Measurements from ENCODE around the gene UBE2D2. TPM values are rescaled to one million over a fixed set of nuclear protein-coding genes. Genes with fewer than 3 reads are reported as not detected.
"Not testable (repeated sequence)": the region's sequence is repeated elsewhere in the genome, so short reads cannot be mapped to it uniquely, and the experiment has no call there.

Gene UBE2D2
- total and polyA plus RNA-seq, 5 experiments from 2014 or later, result 223 to 403 (median 356) TPM

DNA sequence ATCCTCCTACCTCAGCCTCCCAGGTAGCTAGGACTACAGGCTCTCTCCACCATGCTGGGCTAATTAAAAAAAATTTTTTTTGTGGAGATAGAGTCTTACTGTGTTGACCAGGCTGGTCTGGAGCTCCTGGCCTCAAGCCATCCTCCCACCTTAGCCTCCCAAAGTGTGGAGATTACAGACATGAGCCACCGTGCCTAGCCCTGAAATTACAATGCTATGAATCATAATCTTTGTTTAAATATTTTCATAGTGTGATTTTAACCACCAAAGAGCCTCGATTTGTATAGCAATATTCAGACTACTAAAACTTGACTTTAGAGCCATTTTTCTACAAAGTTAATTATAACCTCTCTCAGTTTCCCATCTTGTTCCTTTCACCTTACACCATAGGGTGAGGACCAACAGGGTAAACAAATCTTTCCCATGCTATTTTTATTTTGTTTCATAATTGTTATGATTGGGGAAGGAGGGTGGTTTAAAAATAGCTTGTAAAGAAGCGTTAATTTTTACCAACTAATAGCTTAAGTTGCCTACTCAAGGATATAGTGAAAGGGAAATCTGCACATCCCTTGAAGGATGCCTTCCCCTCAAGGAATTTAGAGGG, 32.7 kb downstream of the UBE2D2 start:
- H3K27ac Mint-ChIP-seq, result peak overlapping the region in 7 of 10 donors; percentile 1 to 65 (median 33)
- H3K4me3 Mint-ChIP-seq, result no peak overlapping the region
- POLR2A ChIA-PET, result interaction anchor here (1.4 kb wide), 1 partner anchor 15 kb away, joined by 4 read pairs; no protein-coding TSS in a partner anchor
- no peaks in the 10 kb centered on the region for H3K9me3 Mint-ChIP-seq
- no peaks in the 10 kb centered on the region for H3K27me3 Mint-ChIP-seq
- ATAC-seq (no peak), DNase-seq (no peak)
- peaks cover 0 to 41% (median 2%) of the 10 kb centered on the region in 3 donors for H3K36me3 Mint-ChIP-seq
- peaks cover 15 to 76% (median 63%) of the 10 kb centered on the region in 4 donors for H3K4me1 Mint-ChIP-seq

DNA sequence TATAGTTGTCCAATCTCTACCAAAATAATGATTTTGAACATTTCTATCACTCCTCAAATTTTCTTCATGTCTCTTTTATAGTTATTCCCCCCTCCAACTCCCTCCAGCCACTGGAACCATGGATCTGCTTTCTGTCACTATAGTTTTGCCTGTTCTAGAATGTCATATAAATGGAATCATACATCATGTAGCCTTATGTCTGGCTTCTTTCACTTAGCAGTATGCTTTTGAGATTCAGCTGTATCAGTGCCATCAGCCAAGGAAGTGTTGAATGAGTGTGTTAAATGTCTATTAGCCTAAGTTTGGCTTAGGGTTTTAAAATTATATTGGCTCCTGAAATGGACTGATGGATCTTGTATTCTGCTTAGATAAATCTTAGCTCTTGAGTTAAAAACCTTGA, 36.0 kb downstream of the UBE2D2 start:
- H3K36me3 Mint-ChIP-seq, result peaks cover 0 to 49% (median 6%) of the 10 kb centered on the region in 3 donors
- POLR2A ChIA-PET, result interaction anchor here (0.6 kb wide), 1 partner anchor 110 kb away, joined by 4 read pairs; no protein-coding TSS in a partner anchor
- peak overlapping the region; percentile 2 to 93 (median 48) for H3K27ac Mint-ChIP-seq
- H3K4me1 Mint-ChIP-seq, result peaks cover 7 to 57% (median 41%) of the 10 kb centered on the region in 4 donors
- DNase-seq (no peak), ATAC-seq (no peak)
- no peaks in the 10 kb centered on the region for H3K9me3 Mint-ChIP-seq
- peak overlapping the region in 4 of 10 donors; percentile 16 to 35 (median 26) for H3K4me3 Mint-ChIP-seq
- H3K27me3 Mint-ChIP-seq, result no peaks in the 10 kb centered on the region

DNA sequence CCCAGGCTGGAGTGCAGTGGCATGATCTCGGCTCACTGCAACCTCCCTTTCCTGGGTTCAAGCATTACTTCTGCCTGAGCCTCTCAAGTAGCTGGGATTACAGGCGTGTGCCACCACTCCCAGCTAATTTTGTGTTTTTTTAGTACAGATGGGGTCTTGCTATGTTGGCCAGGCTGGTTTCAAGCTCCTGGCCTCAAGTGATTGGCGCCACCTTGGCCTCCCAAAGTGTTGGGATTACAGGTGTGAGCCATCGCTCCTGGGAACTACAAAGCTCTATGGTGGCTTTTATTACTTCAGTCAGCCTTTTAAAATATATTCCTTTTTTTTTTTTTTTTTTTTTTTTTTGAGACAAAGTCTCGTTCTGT, 37.4 kb downstream of the UBE2D2 start:
- not testable (repeated sequence) for ATAC-seq, H3K9me3 Mint-ChIP-seq, H3K27me3 Mint-ChIP-seq, DNase-seq
- peak overlapping the region in 6 of 10 donors; percentile 21 to 83 (median 68) for H3K27ac Mint-ChIP-seq
- POLR2A ChIA-PET, result interaction anchor here (0.6 to 1.6 kb wide), 8 partner anchors 11 to 1509 kb away, joined by 3 to 7 read pairs (median 4); no protein-coding TSS in a partner anchor
- H3K4me1 Mint-ChIP-seq, result peaks cover 7 to 49% (median 36%) of the 10 kb centered on the region in 4 donors
- peak overlapping the region in 2 of 10 donors; percentile 8 to 70 for H3K4me3 Mint-ChIP-seq
- peaks cover 0 to 57% (median 11%) of the 10 kb centered on the region in 3 donors for H3K36me3 Mint-ChIP-seq

DNA sequence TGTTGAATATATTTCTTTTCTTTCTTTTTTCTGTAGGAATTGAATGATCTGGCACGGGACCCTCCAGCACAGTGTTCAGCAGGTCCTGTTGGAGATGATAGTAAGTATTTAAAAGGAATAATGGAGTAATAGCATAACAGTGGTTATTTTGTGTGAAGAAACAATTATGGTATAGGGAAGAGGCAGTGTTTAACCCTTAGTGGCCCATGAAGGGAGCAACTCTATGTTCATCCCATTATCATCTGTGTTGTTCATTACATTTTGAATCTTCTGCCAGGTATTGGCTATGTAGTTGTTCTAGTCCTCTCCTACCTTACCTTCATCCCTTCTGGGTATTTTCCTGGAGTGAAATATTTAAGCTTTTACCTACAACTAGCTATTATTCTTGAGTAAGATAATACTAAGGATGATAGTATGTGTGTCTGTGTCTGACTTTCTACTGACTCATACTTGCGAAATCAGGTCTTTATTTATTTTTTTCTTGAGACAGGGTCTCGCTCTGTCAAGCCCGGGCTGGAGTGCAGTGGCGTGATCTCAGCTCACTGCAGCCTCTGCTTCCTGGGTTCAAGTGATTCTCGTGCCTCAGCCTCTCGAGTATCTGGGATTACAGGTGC, 39.3 kb downstream of the UBE2D2 start:
- POLR2A ChIA-PET, result interaction anchor here (0.5 kb wide), 1 partner anchor 15 kb away, joined by 3 read pairs; no protein-coding TSS in a partner anchor
- Mint-ChIP-seq H3K9me3 (no peaks in the 10 kb centered on the region), H3K4me3 (no peak overlapping the region), H3K4me1 (peaks cover 9 to 37% (median 24%) of the 10 kb centered on the region in 4 donors), H3K27ac (peak overlapping the region in 6 of 10 donors; percentile 4 to 62 (median 25)), H3K27me3 (no peaks in the 10 kb centered on the region), H3K36me3 (peaks cover 0 to 62% (median 9%) of the 10 kb centered on the region in 3 donors)
- no peak for DNase-seq
- no peak for ATAC-seq

DNA sequence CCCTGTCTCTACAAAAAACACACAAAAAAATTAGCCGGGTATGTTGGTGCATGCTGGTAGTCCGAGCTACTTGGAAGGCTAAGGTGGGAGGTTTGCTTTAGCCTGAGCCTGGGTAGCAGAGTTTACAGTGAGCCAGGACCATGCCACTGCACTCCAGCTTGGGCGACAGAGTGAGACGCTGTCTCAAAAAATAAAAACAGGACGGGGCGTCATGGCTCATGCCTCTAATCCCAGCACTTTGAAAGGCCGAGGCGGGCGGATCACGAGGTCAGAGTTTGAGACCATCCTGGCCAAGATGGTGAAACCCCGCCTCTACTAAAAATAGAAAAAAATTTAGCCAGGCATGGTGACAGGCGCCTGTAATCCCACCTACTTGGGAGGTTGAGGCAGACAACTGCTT, 40.3 kb downstream of the UBE2D2 start:
- Mint-ChIP-seq H3K4me1 (peaks cover 10 to 41% (median 31%) of the 10 kb centered on the region in 4 donors), H3K27ac (peak overlapping the region in 1 of 10 donors; percentile 59), H3K36me3 (peaks cover 0 to 67% (median 9%) of the 10 kb centered on the region in 3 donors), H3K9me3 (no peaks in the 10 kb centered on the region), H3K4me3 (no peak overlapping the region), H3K27me3 (no peaks in the 10 kb centered on the region)
- POLR2A ChIA-PET, result no interaction called here
- DNase-seq, result no peak
- ATAC-seq, result no peak

DNA sequence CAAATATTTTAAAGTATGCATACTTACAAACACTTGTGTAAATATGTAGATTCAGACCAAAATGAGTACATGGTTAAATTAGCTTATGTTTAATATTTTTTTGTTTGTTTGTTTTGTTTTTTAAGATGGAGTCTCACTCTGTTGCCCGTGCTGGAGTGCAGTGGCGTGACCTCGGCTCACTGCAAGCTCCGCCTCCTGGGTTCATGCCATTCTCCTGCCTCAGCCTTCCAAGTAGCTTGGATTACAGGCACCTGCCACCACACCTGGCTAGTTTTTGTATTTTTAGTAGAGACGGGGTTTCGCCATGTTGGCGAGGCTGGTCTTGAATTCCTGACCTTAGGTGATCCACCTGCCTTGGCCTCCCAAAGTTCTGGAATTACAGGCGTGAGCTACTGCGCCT, 40.8 kb downstream of the UBE2D2 start:
- DNase-seq, ATAC-seq, H3K4me3 Mint-ChIP-seq, H3K9me3 Mint-ChIP-seq, H3K27me3 Mint-ChIP-seq: not testable (repeated sequence)
- Mint-ChIP-seq H3K36me3 (peaks cover 0 to 71% (median 9%) of the 10 kb centered on the region in 3 donors), H3K4me1 (peaks cover 10 to 45% (median 31%) of the 10 kb centered on the region in 4 donors), H3K27ac (peak overlapping the region in 1 of 10 donors; percentile 84)
- POLR2A ChIA-PET, result interaction anchor here (0.6 kb wide), 1 partner anchor 21 kb away, joined by 3 read pairs; no protein-coding TSS in a partner anchor

DNA sequence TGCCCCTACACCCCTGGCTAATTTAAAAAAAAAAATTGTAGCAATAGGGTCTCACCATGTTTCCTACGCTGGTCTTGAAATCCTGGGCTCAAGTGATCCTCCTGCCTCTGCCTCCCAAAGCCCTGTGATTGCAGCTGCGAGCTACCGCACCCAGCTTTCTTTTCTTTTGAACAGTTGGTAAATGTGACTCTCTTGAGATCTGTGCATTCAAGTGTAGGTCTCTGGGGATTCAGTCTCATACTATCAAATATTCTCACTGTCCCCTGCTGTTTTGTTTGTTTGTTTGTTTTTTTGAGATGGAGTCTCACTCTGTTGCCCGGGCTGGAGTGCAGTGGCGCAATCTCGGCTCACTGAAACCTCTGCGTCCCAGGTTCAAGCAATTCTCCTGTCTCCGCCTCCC, 44.7 kb downstream of the UBE2D2 start:
- no peaks in the 10 kb centered on the region for H3K9me3 Mint-ChIP-seq
- H3K4me3 Mint-ChIP-seq, result peak overlapping the region in 2 of 10 donors; percentile 0 to 27
- no peaks in the 10 kb centered on the region for H3K27me3 Mint-ChIP-seq
- DNase-seq, result no peak
- ATAC-seq, result no peak
- H3K27ac Mint-ChIP-seq, result peak overlapping the region in 9 of 10 donors; percentile 5 to 81 (median 63)
- POLR2A ChIA-PET, result interaction anchor here (0.8 kb wide), 1 partner anchor 14 kb away, joined by 4 read pairs; no protein-coding TSS in a partner anchor
- peaks cover 14 to 35% (median 23%) of the 10 kb centered on the region in 4 donors for H3K4me1 Mint-ChIP-seq
- H3K36me3 Mint-ChIP-seq, result peaks cover 0 to 77% (median 9%) of the 10 kb centered on the region in 3 donors

DNA sequence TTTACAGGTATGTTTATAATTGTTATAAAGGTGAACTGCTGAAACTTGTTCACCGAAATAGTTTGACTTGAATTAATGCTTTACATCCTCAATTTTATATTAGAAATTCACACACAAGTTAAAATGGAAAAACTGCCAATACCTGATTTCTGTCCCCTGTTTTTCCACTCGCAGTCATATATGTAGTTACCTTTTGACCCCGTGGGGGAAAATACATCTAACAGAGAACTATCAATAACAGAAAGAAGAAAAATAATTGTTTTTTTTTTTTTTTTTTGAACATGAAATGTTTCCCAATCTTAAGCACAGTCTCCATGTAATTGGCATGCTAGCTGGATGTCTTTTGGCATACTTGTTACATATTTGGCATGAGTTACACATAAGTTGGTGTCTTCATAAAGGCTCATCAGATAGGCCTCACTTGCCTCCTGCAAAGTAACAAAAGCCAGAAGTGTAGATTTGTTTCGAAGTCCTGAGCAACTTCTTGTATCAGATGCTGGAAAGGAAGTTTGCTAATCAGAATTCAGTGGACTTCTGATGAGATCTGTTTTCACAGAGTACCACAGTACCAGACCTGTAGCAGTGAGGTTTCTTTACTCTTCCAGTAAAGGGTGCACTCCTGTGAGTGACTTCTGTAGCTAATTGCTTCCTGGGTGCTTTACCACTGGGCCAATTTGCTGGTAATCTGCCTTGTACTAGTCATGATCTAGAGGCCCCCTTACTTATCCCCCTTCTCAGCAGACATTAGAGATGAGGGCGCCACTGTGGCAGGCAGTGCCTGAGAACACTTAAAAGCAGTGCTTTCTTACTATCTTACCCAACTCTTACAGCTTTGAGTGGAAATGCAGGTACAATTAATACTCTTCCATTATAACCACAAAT, 50.8 kb downstream of the UBE2D2 start:
- peak in 1 of 10 donors; percentile 10 for DNase-seq
- no peaks in the 10 kb centered on the region for H3K9me3 Mint-ChIP-seq
- ATAC-seq, result peak; percentile 47 to 64
- H3K27ac Mint-ChIP-seq, result peak overlapping the region; percentile 43 to 89 (median 76)
- POLR2A ChIA-PET, result interaction anchor here (0.6 to 1.1 kb wide), 2 partner anchors 12 to 34 kb away, joined by 3 to 7 read pairs; no protein-coding TSS in a partner anchor
- H3K4me3 Mint-ChIP-seq, result no peak overlapping the region
- peaks cover 0 to 71% (median 0%) of the 10 kb centered on the region in 3 donors for H3K36me3 Mint-ChIP-seq
- H3K27me3 Mint-ChIP-seq, result no peaks in the 10 kb centered on the region
- H3K4me1 Mint-ChIP-seq, result peaks cover 10 to 41% (median 29%) of the 10 kb centered on the region in 4 donors

DNA sequence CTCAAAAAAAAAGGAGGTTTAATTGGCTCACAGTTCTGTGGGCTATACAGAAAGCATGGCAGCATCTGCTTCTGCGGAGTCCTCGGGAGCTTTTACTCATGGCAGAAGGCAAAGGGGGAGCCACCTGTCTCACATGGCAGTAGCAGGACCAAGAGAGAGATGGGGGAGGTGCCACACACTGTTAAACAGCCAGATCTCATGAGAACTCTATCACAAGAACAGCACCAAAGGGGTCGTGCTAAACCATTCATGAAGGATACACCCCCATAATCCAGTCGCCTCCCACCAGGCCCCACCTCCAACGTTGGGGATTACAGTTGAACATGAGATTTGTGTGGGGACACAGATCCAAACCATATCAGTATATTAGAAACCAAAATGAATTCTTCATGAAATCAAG, 58.7 kb downstream of the UBE2D2 start:
- H3K4me1 Mint-ChIP-seq, result peaks cover 4 to 24% (median 9%) of the 10 kb centered on the region in 4 donors
- ATAC-seq (no peak), DNase-seq (no peak)
- POLR2A ChIA-PET, result no interaction called here
- no peaks in the 10 kb centered on the region for H3K9me3 Mint-ChIP-seq
- peaks cover 4 to 86% (median 23%) of the 10 kb centered on the region in 3 donors for H3K36me3 Mint-ChIP-seq
- no peaks in the 10 kb centered on the region for H3K27me3 Mint-ChIP-seq
- H3K27ac Mint-ChIP-seq, result peak overlapping the region in 8 of 10 donors; percentile 29 to 82 (median 46)
- no peak overlapping the region for H3K4me3 Mint-ChIP-seq

DNA sequence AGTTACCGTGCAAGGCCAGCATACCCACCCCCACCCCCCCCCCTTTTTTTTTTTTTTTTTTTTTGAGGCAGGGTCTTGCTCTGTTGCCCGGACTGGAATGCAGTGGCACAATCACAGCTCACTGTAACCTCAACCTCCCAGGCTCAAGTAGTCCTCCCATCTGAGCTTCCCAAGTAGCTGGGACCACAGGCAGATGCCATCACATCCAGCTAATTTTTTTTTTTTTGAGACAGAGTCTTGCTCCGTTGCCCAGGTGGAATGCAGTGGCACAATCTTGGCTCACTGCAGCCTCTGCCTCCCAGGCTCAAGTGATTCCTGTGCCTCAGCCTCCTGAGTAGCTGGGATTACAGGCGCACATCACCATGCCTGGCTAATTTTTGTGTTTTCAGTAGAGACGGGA, 64.3 kb downstream of the UBE2D2 start:
- H3K27me3 Mint-ChIP-seq, DNase-seq: not testable (repeated sequence)
- H3K36me3 Mint-ChIP-seq, result peaks cover 0 to 84% (median 17%) of the 10 kb centered on the region in 3 donors

DNA sequence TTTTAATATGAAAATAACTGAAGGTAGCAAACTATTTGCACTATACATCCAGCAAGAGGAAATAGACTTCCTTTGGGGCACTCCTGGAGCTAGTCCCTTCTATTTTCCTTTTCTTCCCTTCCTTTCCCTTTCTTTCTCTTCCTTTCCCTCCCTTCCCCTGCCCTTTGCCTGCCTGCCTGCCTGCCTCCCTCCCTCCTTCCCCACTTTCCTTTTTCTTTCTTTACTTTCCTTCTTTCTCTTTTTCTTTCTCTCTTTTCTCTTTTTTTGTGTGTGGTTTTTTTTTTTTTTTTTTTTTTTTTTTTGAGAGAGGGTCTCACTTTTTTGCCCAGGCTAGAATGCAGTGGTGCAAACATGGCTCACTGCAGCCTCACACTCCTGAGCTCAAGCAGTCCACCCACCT, 69.7 kb downstream of the UBE2D2 start:
- Mint-ChIP-seq H3K27me3 (no peaks in the 10 kb centered on the region), H3K27ac (peak overlapping the region in 5 of 10 donors; percentile 35 to 87 (median 62)), H3K4me1 (peaks cover 12 to 31% (median 28%) of the 10 kb centered on the region in 4 donors), H3K9me3 (no peaks in the 10 kb centered on the region), H3K36me3 (peaks cover 0 to 43% (median 4%) of the 10 kb centered on the region in 3 donors), H3K4me3 (no peak overlapping the region)
- POLR2A ChIA-PET, result interaction anchor here (0.7 to 3.4 kb wide), 4 partner anchors 54 to 130 kb away, joined by 3 to 20 read pairs (median 5); partner anchors contain the start of gene UBE2D2
- ATAC-seq (no peak), DNase-seq (no peak)

More for the DNA sequence above, 64.3 kb downstream of the UBE2D2 start:
- POLR2A ChIA-PET, result interaction anchor here (0.7 kb wide), 1 partner anchor 63 kb away, joined by 3 read pairs; no protein-coding TSS in a partner anchor
- peak overlapping the region in 1 of 10 donors; percentile 33 for H3K27ac Mint-ChIP-seq
- not testable (repeated sequence) for H3K4me3 Mint-ChIP-seq, H3K4me1 Mint-ChIP-seq, ATAC-seq, H3K9me3 Mint-ChIP-seq
